Measurements from ENCODE around the gene TMEM87A.

- TF ChIP-seq CTCF (IDR thresholded peaks at IDR 0.05) (no peak), POLR2A (IDR thresholded peaks at IDR 0.05) (no peak)
Measured at GRCh38 chr15:42182961-42183360, 90.3 kb downstream of the TMEM87A start.

Data from heart left ventricle (tissue), 13 donors.